Fibroblast of skin of scalp (primary cell): ENCODE data around the gene HOXD13. TPM values are rescaled to one million over a fixed set of nuclear protein-coding genes. Genes with fewer than 3 reads are reported as not detected.

Source experiments
- DNase-seq: peaks from one replicate; pipeline ENCODE4 v3.0.0-alpha.2; 2013
- polyA plus RNA-seq, 2 experiments: library from polyadenylated mRNA; unstranded; fragments of 120-200 nt; gene quantifications; one replicate each; pipeline ENCODE4 v1.2.1, GENCODE V29; 2013; ENCODE audit not compliant: insufficient read length in 2 of 2

Gene HOXD13
- not detected for polyA plus RNA-seq (2013, experiment 1 of 2; ENCODE audit: insufficient read length)
- not detected for polyA plus RNA-seq (2013, experiment 2 of 2; ENCODE audit: insufficient read length)

GRCh38 chr2:176092270-176093144 is at the start of gene HOXD13:
TSS of gene HOXD13 (plus strand) at chr2:176092721. CDS start at chr2:176092891, 170 bp downstream.
- DNase-seq, result no peak

DNA sequence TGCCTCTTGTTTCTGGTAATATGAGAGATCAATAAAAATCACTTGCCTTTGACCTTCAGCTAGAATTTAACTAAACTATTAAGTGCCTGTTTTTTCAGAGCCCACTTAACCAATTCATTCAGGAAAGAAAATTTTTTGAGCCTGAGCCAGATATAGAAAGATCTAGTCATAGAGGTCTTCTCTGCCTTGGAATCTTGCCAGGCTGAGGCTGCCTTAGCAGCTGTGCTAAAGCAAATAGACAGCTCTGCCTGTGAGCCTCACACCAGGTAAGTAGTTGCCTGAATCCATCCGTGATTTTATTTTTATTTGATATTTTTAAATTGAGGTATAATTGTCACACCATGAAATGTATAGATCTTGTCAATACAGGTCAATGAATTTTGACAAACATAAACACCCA is 36.1 kb upstream of the HOXD13 start:
- DNase-seq, result peak; percentile 6

- no peak for DNase-seq
Observed at GRCh38 chr2:176063958-176064357, 28.6 kb upstream of the HOXD13 start.

DNA sequence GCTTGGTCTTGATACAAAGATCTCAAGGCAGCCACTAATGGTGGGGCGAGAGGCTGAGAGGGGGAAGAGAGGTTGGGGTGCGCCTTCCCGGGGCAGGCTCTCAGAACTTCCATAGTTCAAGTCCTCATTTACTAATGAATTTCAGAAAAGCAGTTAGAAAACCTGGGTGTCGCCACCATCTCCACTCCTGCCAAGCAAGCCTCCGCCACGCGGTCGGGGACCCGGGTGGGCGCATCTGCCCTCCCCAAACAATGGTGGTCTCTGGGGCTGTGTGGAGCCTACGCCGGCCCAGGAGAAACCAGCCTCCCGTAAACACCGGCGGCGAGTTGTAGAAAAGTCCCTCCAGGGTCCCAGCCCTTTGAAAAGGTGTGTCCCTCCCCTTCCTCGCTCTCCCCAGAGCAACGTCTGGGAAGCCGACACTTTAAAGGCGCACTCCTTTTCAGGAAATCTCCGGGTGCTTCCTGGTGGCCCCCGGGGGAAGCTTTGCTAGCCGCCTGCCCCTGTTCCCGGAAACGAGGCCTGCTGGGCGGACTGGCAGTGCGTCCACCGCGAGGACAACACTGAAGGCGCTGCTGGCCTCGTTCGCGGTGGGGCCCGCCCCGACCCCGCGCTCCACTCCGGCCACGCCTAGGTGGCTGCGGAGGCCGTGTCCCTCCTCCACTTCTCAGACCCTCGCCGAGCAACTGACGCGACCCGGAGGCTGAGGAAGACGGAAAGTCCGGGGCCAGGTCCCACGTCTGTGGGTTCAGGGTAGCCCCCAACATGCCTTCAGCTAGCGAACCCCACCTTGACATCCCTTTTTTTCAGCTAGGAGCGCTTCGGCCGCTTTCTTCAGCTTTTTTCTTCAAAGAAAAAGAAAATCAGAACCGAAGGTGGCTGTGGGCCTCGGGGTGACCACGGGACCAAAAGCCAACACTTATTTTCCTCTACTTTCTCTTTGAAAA is 25.6 kb upstream of the HOXD13 start:
- DNase-seq, result no peak

GRCh38 chr2:176067589-176068418 is 24.7 kb upstream of the HOXD13 start:
- DNase-seq, result no peak

GRCh38 chr2:176068419-176068832 is 24.1 kb upstream of the HOXD13 start:
- DNase-seq, result no peak

DNA sequence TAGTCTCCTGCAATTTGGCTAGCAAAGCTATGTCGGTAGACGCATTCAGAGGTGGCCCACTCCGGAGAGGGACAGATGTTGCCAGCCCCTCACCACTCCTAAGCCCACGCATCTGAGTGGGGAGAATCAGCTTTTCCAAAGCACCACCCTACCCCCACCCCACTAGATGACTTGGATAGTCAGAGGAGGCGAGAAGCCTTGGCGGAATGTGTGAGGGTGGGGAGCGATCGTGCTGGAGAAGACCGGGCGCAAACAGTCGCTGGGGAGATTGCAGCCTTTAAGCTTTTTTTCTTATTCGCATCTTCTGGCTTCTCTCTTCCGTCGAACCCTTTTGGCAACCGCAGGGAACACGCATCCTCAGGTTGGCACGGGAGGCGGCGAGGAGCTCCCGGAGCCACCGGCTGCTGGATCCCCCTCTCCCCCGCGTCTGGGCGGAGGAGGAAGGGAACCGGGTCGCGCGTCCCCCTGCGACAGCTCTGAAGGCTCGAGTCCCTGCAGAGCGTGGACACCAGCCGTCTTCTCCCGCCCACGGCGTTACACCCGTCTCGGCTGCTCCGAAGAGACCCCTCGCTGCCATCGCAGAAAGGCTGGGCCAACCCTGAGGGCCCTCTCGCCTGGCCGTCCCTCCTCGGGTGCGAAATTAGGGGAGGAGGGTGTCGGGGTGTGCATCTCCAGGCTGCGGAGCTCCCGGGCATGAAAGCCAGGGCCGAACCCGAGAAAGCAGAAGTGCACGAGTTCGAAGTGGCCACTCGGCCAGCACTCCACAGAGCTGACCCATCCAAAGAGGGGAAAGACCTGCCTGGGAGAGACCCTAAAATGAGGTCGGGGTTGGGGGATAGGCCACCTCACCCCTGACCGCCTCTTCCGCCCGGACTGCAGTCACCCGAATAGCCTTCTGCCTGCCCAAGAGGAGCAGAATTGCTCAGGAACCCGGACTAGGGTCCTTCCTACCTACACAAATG is 20.9 kb upstream of the HOXD13 start:
- no peak for DNase-seq

- DNase-seq, result no peak
Observed at GRCh38 chr2:176072292-176072669, 20.2 kb upstream of the HOXD13 start.

DNA sequence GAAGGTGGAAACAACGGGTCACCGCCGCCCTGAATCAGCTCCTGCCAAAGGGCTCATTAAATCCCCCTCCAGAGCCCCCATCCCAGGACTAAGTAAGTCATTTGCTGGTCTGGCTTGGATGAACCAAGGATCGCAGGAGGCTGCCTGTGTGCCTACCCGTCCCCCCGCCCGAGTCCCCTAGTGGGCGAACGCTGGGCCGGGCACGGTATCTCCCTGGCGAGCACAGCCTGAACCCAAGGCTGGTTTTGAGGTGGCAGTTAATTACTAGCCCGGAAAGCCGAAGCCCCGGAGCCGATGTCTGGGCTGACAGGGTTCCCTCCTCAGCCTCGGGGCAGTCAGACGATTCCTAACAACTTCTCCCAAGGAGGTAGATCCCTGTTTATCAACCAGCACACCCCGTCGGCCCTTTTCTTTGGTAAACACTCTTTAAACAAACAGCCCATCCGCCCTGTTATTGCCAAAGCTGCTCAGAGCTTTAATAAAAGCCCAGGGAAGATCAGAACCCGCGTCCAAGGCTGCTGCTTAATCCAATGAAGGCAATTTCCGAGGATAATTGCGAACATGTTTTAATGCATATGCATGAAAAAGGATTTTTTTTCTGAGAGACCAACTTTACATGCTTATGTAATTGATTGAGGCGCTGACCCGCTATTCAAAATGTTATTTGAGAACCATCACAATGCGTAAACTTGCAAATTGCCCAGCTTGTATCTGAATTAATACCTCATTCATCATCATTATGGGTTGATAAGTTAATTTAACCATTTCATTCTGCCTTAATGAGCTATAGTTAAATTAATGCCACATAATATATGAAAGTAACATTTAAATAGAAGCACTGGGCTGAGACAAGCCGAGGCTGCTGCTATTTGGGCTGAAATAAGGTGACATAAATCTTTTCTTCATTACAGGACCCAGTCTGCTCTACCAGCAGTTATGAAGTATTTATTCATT is 19.3 kb upstream of the HOXD13 start:
- no peak for DNase-seq

- no peak for DNase-seq
Observed at GRCh38 chr2:176074919-176075425, 17.5 kb upstream of the HOXD13 start.

DNA sequence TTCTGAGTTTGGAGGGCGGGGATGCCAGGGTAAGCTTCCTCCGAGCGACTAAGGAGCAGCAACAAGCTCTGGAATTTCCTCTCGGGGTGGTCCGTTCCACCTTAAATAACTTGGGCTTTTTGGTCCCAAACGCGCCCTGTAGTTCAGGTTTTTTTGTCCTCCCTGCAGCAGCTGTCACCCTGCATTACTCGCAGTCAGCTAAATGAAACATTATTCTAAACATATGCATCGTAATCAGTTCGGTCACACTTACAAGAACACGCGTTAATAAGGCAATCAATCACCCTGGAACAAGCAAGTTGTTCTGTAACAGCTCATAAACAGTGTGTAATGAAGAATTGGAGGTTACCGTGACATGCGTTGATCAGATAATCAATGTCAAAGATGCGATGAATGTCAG is 17.0 kb upstream of the HOXD13 start:
- no peak for DNase-seq

DNA sequence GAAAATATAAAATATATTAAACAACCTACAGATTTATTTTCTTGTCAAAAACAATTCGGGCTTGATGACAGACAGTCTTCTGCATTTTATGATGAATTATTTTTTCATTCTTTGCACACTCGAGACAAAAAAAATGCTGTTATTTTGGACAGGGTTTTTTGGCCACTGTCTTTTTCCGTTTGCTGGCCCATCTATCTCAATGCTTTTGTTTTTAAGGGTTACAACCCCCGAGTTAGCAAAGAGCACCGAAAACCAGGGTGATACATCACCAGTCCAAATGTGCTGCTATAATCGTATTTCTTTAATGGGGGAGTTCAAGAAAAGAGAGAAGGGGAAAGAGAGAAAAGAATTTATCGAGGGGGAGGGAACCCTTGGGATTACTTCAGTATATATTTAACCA is 16.5 kb upstream of the HOXD13 start:
- DNase-seq, result no peak

GRCh38 chr2:176076796-176077195 is 15.7 kb upstream of the HOXD13 start:
- DNase-seq, result no peak

DNA sequence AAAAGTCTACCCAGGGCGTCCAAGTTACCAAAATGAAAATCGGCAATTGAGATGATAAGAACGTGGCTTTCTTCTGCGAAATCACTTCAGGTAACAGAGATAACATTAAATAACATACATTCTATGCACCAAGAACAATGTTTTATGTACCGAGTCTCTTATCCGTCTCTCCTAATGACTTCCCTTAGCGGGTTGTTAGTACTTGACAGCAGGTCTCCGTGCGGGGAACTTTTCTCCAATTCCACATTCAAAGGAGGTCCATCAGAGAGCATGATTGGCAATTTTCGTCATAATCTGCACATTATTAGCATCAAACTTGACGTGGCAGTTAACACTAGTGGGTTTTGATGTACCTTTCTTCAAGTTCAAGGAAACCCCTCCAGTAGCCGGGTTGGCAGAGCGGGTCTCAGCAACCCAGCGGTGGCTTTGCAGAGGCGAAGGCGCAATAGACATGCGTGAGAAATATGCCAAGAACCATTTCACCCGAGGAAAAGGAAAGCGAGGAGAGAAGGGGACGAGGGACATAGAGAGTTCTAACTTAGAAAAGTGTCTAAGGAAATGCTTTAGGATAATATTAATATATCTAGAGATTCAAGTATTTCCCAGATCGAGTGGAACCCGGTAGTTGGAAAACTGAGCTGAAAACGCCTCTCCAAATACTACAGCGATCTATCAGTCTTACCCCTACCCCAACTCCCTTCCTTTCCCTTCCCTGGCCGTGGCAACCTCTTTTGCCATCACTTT is 13.8 kb upstream of the HOXD13 start:
- DNase-seq, result no peak

DNA sequence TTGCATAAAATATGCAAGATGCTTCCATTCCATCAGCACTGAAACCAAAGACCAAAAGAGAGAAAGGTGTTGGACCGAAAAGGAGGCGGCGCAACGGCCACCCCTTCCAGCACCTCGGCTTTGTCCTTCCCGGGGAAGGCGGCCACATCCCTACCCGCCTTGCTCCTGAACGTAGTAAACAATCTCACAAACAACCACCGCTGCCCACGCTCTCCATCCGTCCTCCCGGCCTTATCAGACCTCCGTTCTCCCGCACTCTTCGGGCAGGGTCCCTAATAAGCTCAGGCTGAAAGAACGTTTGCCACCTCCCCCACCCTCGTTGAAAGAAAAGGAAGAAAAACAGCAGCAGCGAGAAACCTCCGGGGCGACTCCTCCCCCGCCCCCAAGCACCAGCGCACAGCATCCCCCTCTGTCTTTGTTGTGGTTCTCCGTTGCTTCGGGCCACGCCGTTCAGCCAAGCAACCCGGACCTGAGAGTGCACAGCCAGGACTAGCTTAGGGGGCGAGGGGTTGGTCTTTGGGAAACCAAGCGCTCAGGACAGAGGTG is 13.2 kb upstream of the HOXD13 start:
- no peak for DNase-seq

DNA sequence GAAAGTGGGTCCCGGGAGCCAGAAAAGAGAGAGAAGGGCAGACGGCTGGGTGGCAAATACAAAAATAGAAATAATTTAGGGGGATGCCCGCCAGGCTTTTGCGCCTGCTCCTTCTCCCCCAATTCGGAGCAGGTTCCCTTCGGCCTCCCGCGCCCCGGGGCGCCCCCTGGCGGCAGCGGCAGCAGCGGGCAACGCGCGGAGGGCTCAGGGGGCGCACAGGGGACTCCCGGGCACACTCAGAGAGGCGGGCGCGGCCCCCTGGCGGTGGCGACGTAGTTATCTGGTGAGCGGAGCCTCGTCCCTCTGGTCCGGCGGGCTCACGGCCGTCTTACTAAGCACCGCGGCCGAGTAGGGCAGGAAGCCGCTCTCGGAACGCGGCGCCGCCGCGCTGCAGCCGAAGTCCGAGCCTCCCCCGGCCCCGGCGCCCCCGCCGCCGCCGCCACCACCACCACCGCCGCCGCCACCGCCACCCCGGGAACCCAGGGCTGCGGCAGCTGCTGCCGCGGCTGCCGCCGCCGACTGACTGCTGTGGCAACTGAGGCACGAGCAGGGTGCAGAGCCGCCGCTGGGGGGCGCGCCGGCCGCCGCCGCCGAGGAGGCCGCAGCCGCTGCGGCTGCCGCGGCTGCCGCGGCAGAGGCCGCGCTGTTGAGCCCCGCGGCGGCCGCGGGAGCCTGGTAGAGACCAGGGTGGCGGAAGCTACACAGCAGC is 12.5 kb upstream of the HOXD13 start:
- peak; percentile 58 for DNase-seq

DNA sequence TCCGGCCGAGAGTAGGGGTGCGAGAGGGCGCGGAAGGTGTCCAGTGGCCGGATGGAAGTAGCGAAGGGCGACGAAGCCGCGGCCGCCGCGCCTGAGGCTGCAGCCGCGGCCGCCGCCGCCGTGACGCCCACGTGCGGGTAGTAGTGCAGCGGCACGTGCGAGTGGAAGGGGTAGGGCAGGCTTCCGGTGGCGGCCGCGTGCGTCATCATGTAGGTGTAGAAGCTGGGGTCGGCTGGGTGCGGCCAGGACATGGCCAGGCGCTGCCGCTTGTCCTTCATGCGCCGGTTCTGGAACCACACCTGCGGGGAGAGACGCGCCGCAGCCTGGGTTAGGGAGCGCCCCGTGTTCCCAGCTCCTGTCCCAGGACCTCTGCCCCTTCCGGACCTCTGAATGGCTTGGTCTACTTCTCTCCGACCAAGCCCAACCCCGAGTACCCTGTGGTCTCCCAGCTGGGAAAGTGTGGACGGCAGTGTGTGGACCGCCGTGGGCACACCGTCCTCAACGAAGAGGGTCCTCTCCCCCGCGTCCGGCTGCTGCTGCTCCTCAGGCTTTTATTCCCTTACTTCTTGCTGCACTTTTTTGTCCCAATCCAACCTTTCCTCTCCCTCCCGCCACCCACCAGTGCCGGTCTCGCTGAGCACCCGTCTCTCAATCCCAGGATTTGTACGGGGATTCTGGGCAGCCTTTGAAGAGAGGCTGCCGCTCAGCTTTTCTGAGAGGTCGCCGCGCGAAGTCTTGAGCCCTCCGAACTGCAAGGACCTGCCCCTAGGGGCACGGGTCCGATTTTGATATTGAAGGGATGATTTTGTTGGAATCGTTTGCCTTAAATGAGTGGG is 11.8 kb upstream of the HOXD13 start:
- DNase-seq, result no peak
